Nephron progenitor cell (in vitro differentiated cells): Measurements from ENCODE around the gene DVL1.
A peak's percentile ranks its signal among the peaks of the same experiment; 100 is the strongest.

ENCODE experiments used
- DNase-seq: peaks from one replicate; pipeline ENCODE4 v3.0.0; 2021
- H3K27ac Mint-ChIP-seq: 2 replicates; pipeline ENCODE4 v1.8.0; 2021; ENCODE audit warnings: mild to moderate bottlenecking, moderate library complexity, mixed read lengths
- H3K27me3 Mint-ChIP-seq: 2 replicates; pipeline ENCODE4 v1.8.0; 2021; ENCODE audit warnings: mild to moderate bottlenecking, low read depth, mixed read lengths; ENCODE audit not compliant: poor library complexity
- H3K36me3 Mint-ChIP-seq: 2 replicates; pipeline ENCODE4 v1.8.0; 2021; ENCODE audit warnings: low read depth, mixed read lengths
- H3K4me1 Mint-ChIP-seq: 2 replicates; pipeline ENCODE4 v1.8.0; 2021; ENCODE audit warnings: mixed read lengths
- H3K4me3 Mint-ChIP-seq: 2 replicates; pipeline ENCODE4 v1.8.0; 2021; ENCODE audit warnings: mild to moderate bottlenecking, moderate library complexity, mixed read lengths
- H3K9me3 Mint-ChIP-seq: 2 replicates; pipeline ENCODE4 v1.8.0; 2021; ENCODE audit warnings: mild to moderate bottlenecking, moderate library complexity, mixed read lengths
- CTCF ChIP-seq: fragments of 200-600 bp; sonication (generic); IDR thresholded peaks from 2 replicates; pipeline ENCODE4 v1.5.0; 2021; ENCODE audit warnings: antibody characterized with exemption

Gene DVL1

DNA sequence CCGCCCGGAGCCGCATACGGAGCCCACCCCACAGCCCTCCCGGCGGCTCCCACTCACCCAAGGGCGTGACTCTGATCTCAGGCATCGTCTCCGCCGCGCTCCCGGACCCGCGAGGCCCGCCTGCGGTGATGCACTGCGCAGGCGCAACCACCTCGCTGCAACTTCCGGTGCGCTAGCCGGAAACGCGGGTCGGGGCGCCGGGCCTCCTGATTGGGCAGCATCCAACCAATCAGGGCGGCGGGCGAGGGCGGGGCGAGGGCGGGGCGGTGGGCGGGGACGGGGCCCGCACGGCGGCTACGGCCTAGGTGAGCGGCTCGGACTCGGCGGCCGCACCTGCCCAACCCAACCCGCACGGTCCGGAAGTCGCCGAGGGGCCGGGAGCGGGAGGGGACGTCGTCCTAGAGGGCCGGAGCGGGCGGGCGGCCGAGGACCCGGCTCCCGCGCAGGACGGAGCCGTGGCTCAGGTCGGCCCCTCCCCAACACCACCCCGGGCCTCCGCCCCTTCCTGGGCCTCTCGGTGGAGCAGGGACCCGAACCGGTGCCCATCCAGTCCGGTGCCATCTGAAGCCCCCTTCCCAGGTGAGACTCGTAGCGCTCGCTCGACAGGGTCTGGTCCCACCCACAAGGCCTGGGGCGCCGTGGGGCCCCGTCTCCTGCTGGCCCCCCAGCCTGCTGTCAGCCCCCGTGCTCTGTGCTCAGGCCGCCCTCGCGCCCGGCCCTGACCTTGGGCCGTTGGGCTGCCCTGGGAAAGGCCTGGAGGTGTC is 24.5 kb downstream of the DVL1 start, which contains the start of the genes CPTP and INTS11:
Gene CPTP, plus strand, starts transcription at position 279 of the 764 bp plus-strand sequence. CDS start 2,109 bp downstream, outside the sequence.
Gene INTS11, minus strand, starts transcription at position 137 of the 764 bp plus-strand sequence. Its CDS starts 52 bp downstream, at position 85.
- no peaks in the 10 kb centered on the region for H3K36me3 Mint-ChIP-seq
- H3K9me3 Mint-ChIP-seq, result no peaks in the 10 kb centered on the region
- H3K27ac Mint-ChIP-seq, result peak within 1 kb of the TSS; percentile 94
- H3K4me3 Mint-ChIP-seq, result peak within 1 kb of the TSS; percentile 93
- peaks cover 26% of the 10 kb centered on the region for H3K4me1 Mint-ChIP-seq
- DNase-seq, result peak; percentile 95
- peaks cover 7% of the 10 kb centered on the region for H3K27me3 Mint-ChIP-seq
- no peak for TF ChIP-seq CTCF

- DNase-seq, result no peak
- H3K27ac Mint-ChIP-seq, result no peak overlapping the region
- no peaks in the 10 kb centered on the region for H3K9me3 Mint-ChIP-seq
- TF ChIP-seq CTCF, result no peak
- peak overlapping the region; percentile 85 for H3K4me3 Mint-ChIP-seq
- peaks cover 7% of the 10 kb centered on the region for H3K27me3 Mint-ChIP-seq
- H3K36me3 Mint-ChIP-seq, result peaks cover 4% of the 10 kb centered on the region
- peaks cover 32% of the 10 kb centered on the region for H3K4me1 Mint-ChIP-seq
These were observed 25.1 kb downstream of the DVL1 start for GRCh38 chr1:1324084-1324523.

DNA sequence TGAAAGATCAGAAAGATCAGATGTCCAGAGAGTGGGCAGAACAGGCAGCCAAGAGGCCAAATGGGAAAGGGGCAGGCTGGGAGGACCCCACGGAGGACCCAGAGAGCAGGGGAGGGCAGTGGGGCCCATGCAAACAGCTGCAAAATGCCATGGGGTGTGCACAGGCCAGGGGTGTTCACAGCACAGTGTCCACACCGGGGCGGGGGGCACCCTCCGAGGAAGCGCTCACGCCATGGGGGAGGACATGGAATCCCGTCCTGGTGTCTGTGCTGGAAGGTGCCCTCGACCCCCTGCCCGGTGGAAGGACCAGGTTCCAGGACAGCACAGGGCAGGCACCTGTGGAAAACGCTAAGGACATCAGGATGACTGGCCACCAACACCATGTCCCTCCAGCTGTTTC is 26.3 kb downstream of the DVL1 start:
- Mint-ChIP-seq H3K9me3 (no peaks in the 10 kb centered on the region), H3K27ac (peak overlapping the region; percentile 97), H3K4me1 (peaks cover 38% of the 10 kb centered on the region), H3K27me3 (peaks cover 7% of the 10 kb centered on the region), H3K4me3 (peak overlapping the region; percentile 93), H3K36me3 (peaks cover 6% of the 10 kb centered on the region)
- no peak for TF ChIP-seq CTCF
- no peak for DNase-seq

- Mint-ChIP-seq H3K9me3 (no peaks in the 10 kb centered on the region), H3K27ac (peak overlapping the region; percentile 97), H3K4me3 (peak overlapping the region; percentile 83), H3K36me3 (peaks cover 8% of the 10 kb centered on the region), H3K4me1 (peaks cover 42% of the 10 kb centered on the region), H3K27me3 (peaks cover 7% of the 10 kb centered on the region)
- no peak for DNase-seq
- no peak for TF ChIP-seq CTCF
These were observed 26.8 kb downstream of the DVL1 start for GRCh38 chr1:1322418-1322817.

DNA sequence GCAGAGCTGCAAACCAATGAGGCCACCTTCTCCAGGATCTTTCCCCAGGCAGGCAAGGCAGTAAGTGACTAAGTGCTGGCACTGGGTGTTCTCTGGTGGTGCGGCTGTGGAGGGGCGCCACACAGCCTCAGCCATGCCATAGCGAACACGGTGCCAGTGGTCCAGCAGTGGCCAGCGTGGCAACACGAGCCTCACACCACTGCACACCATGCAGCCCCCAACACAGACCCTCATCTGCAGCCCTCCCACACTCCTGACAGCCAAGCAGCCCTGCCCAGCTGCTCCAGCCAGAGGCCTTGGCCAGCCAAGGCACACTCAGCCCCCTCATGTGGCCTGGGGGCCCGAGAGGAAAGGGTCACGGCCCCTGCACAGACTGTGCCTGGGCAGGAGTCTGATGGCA is 27.7 kb downstream of the DVL1 start:
- no peak for DNase-seq
- Mint-ChIP-seq H3K9me3 (no peaks in the 10 kb centered on the region), H3K27me3 (peaks cover 11% of the 10 kb centered on the region), H3K36me3 (peaks cover 12% of the 10 kb centered on the region), H3K4me1 (peaks cover 46% of the 10 kb centered on the region), H3K4me3 (no peak overlapping the region), H3K27ac (no peak overlapping the region)
- TF ChIP-seq CTCF, result no peak
